Measurements from ENCODE around the gene VSTM2L. TPM values are rescaled to one million over a fixed set of nuclear protein-coding genes. Genes with fewer than 3 reads are reported as not detected.

Gene VSTM2L
- total RNA-seq, 2 donors from 2014 or later, result 1.4 to 2.9 TPM

- Mint-ChIP-seq H3K9me3 (no peaks in the 10 kb centered on the region), H3K4me3 (no peak overlapping the region), H3K27me3 (ENCODE audit: insufficient read depth) (no peaks in the 10 kb centered on the region), H3K27ac (no peak overlapping the region), H3K36me3 (ENCODE audit: low read depth) (peaks cover 40% of the 10 kb centered on the region), H3K4me1 (peaks cover 7% of the 10 kb centered on the region)
- no peak for DNase-seq
- Histone ChIP-seq H3K9me3 (ENCODE audit: control insufficient read depth, low read length) (no peaks in the 10 kb centered on the region), H3K27ac (ENCODE audit: low read depth, low read length) (no peak overlapping the region), H3K4me1 (ENCODE audit: control insufficient read depth, insufficient read depth, low read length) (no peaks in the 10 kb centered on the region), H3K9ac (ENCODE audit: extremely low read depth, low read length, poor library complexity, severe bottlenecking) (no peak overlapping the region), H3K36me3 (ENCODE audit: control insufficient read depth, insufficient read depth, low read length) (peaks cover 16% of the 10 kb centered on the region), H3K4me3 (ENCODE audit: low read length) (no peak overlapping the region), H3K27me3 (ENCODE audit: control insufficient read depth, insufficient read depth, low read length, poor library complexity, severe bottlenecking) (no peaks in the 10 kb centered on the region)
- no peak for TF ChIP-seq CTCF (conservative IDR thresholded peaks at IDR 0.05)
- WGBS, 2 experiments (ENCODE audit: insufficient coverage in 1 of 2, insufficient read length in 1 of 2), result 94 to 98% methylated on average over 10 to 13 of the region's 13 CpGs
Observed at GRCh38 chr20:37871751-37872150, 31.2 kb upstream of the VSTM2L start.

GRCh38 chr20:37872161-37872560, 30.8 kb upstream of the VSTM2L start:
- Mint-ChIP-seq H3K4me3 (no peak overlapping the region), H3K27ac (no peak overlapping the region), H3K27me3 (ENCODE audit: insufficient read depth) (no peaks in the 10 kb centered on the region), H3K4me1 (peaks cover 7% of the 10 kb centered on the region), H3K9me3 (no peaks in the 10 kb centered on the region), H3K36me3 (ENCODE audit: low read depth) (peaks cover 40% of the 10 kb centered on the region)
- WGBS, 2 experiments (ENCODE audit: insufficient coverage in 1 of 2, insufficient read length in 1 of 2), result 91 to 99% methylated on average over 7 to 9 of the region's 9 CpGs
- DNase-seq, result no peak
- TF ChIP-seq CTCF (conservative IDR thresholded peaks at IDR 0.05), result no peak
- Histone ChIP-seq H3K9me3 (ENCODE audit: control insufficient read depth, low read length) (no peaks in the 10 kb centered on the region), H3K27ac (ENCODE audit: low read depth, low read length) (no peak overlapping the region), H3K36me3 (ENCODE audit: control insufficient read depth, insufficient read depth, low read length) (peaks cover 16% of the 10 kb centered on the region), H3K9ac (ENCODE audit: extremely low read depth, low read length, poor library complexity, severe bottlenecking) (no peak overlapping the region), H3K27me3 (ENCODE audit: control insufficient read depth, insufficient read depth, low read length, poor library complexity, severe bottlenecking) (no peaks in the 10 kb centered on the region), H3K4me3 (ENCODE audit: low read length) (no peak overlapping the region), H3K4me1 (ENCODE audit: control insufficient read depth, insufficient read depth, low read length) (no peaks in the 10 kb centered on the region)

GRCh38 chr20:37873884-37874283, 29.0 kb upstream of the VSTM2L start:
- DNase-seq, result no peak
- no peaks in the 10 kb centered on the region for H3K27me3 ChIP-seq (ENCODE audit: control insufficient read depth, insufficient read depth, low read length, poor library complexity, severe bottlenecking)
- no peak overlapping the region for H3K9ac ChIP-seq (ENCODE audit: extremely low read depth, low read length, poor library complexity, severe bottlenecking)
- Mint-ChIP-seq H3K27me3 (ENCODE audit: insufficient read depth) (no peaks in the 10 kb centered on the region), H3K9me3 (no peaks in the 10 kb centered on the region), H3K36me3 (ENCODE audit: low read depth) (peaks cover 39% of the 10 kb centered on the region), H3K4me3 (no peak overlapping the region), H3K4me1 (peaks cover 7% of the 10 kb centered on the region), H3K27ac (no peak overlapping the region)
- H3K36me3 ChIP-seq (ENCODE audit: control insufficient read depth, insufficient read depth, low read length), result peaks cover 16% of the 10 kb centered on the region
- no peaks in the 10 kb centered on the region for H3K9me3 ChIP-seq (ENCODE audit: control insufficient read depth, low read length)
- no peak overlapping the region for H3K27ac ChIP-seq (ENCODE audit: low read depth, low read length)
- TF ChIP-seq CTCF (conservative IDR thresholded peaks at IDR 0.05), result no peak
- WGBS, 2 experiments (ENCODE audit: insufficient coverage in 1 of 2, insufficient read length in 1 of 2), result 93 to 96% methylated on average over 10 to 11 of the region's 11 CpGs
- H3K4me1 ChIP-seq (ENCODE audit: control insufficient read depth, insufficient read depth, low read length), result no peaks in the 10 kb centered on the region
- H3K4me3 ChIP-seq (ENCODE audit: low read length), result no peak overlapping the region
